Activated CD4-positive, CD25-positive, alpha-beta regulatory T cell treated with anti-CD3 and anti-CD28 coated beads, Interleukin-2, amount 50 U/mL, for 72 hours (primary cell): ENCODE results near the gene AP3D1.

ENCODE experiments used
- DNase-seq: peaks from one replicate; pipeline ENCODE4 v3.0.0; 2021

AP3D1 gene

DNA sequence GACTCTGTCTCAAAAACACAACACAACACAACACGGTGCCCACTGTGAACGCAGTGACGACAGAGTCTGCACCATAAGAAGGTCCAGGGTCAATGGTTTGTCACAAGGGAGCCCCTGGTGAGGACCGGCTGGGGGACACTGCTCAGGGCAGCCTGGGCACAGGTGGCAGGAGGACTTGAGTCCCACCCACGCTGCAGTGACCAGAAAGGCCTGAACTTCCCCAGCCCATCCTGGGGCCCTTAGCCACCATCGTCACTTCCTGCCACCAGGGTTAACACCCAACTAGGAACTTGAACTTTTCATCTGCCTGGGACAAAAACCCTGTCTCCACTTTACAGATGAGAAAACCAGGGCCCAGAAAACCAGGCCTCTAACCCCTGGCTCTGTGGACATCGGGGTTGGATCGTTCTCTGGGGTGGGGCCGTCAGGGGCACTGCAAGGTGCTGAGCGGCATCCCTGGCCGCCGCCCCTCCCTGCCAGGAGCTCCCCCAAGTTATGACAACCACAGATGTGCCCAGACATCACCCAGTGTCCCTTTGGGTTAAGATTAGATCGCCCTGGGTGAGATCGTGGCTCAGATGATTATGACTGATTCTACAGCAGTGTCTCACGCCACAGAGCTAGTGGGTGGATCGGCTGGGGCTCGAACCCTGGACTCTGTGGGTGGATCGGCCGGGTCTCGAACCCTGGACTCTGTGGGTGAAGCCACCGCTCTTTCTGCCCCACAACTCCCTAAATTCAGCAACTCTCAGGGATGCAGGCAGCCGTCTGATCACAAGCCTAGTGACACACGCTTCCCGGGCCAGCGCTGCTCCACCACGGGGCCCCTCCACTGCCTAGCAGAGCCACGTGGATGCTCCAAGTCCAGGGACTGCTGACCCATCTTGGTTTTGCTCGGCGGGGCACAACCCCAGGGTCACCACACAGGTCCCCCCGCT lies 69.2 kb downstream of the AP3D1 start:
- DNase-seq, result peak; percentile 52

DNA sequence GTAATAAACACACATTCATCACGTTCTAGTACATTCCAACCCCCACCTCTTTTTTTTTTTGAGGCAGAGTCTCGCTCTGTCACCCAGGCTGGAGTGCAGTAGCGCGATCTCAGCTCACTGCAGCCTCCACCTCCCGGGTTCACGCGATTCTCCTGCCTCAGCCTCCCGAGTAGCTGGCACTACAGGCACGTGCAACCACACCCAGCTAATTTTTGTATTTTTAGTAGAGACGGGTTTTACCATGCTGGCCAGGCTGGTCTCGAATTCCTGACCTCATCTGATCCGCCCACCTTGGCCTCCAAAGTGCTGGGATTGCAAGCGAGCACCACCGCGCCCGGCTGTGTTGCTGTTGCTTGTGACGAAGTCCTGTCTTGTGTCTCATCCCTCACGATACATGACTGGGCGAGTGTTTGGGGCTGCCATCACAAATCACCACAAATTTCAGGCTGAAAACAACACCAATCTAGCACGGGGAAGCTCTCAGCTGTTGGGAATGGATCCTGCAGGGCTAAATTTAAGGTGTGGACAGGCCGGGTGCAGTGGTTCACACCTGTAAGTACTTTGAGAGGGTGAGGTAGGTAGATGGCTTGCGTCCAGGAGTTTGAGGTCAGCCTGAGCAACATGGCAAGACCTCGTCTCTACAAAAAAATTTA lies 70.9 kb downstream of the AP3D1 start:
- DNase-seq, result no peak

DNA sequence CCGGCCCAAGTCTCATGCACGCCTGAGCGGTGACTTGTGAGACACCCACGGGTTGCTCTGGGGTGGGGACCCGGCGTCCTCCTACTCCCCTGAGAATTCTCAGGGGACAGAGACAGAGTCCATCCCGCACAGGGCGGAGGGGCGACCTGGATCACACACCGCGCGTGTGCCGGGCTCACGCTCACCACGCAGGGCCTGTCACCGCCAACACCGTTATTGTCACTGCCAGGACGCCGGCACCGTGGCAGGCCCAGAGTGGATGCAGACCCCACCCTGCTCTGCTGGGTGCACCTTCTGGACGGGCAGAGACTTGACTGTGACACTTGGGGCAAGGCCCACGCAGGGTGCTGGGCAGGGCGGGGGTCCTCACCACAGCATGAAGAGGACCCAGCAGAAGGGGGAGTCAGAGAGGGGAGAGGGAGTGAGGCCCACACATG lies 71.5 kb downstream of the AP3D1 start:
- DNase-seq, result no peak

DNA sequence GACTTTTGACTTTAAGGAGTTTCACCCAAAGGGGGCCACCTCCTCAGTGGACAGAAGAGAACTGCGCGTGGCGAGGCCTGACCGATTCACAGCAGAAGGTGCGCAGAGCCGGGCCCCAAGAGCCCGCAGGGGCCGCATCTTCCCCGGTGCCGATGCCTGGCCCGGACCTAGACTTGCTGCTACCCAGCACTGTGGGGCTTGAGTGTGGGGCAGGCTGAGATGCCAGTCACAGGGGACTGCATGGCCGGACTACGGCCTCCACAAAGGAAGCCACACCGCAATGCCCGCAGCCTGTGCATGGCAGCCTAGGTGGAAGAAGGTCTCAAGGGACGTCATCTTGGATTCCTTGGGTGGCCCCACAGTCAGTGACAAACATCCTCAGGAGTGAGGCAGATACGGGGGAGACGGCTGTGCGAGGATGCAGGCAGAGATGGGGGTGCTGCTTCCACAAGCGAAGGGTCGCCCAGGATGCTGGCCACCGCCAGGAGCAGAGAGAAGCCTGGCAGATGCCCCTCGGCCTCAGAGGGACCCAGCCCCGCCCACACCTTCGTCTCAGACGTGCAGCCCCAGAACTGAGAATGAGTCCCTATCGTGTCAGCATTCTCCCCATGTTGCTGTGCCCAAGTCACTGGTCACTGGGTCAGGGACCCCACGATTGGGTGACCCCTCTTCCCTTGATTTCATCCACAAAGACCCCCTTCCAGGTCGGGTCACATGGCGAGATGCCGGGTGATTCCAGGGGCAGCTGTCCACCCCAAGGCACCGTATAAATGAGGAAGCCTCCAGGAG lies 72.1 kb downstream of the AP3D1 start:
- DNase-seq, result no peak

DNA sequence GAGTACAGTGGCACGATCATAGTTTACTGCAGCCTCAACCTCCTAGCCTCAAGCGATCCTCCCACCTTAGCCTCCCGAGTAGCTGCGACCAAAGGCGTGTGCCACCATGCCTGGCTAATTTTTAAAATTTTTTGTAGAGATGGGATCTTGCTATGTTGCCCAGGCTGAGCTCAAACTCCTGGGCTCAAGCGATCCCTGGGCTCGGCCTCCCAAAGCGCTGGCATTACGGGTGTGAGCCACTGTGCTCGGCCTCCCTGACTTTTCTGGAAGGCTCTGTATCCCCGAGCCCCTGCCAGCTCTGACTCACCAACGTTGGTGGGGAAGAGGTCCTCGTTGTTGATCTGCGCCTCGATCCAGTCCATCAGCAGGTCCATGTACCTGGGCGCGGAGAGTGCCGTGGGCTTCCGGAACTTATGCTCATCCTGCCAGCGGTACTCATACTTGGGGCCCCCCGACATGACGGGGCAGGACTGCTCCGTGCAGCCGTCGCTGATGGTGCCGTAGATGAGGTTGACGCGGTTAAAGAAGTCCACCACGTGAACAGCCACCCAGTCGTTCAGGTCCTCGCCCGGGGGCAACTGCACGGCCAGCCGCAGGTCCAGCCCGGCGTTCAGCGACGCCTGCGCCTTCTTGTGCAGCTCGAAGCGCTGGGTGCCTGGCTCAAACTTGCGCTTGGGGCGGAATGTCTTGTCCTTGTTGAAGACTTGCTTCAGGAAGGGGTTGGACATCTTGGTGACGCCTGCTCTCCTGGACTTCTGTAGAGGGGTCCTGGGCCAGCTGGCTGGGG lies 73.3 kb downstream of the AP3D1 start:
- DNase-seq, result no peak

DNA sequence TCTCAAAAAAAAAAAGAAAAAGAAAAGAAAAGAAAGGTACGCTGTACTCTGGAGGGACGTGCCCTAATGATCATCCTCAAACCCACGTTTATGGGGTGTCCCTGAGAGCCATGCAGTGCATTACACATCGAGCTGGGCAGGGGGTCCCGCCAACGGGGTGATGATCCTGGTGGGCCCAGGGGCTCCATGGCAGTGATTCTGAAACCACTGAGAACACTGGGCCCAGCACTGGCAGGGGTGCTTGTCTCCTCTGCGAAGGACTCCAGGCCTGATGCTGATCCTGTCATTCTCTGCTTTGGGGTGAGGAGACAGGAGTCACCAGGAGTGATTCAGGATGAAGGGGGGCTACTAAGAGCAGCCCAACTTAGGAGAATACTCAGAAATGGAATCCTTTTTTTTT lies 74.0 kb downstream of the AP3D1 start:
- DNase-seq, result no peak

DNA sequence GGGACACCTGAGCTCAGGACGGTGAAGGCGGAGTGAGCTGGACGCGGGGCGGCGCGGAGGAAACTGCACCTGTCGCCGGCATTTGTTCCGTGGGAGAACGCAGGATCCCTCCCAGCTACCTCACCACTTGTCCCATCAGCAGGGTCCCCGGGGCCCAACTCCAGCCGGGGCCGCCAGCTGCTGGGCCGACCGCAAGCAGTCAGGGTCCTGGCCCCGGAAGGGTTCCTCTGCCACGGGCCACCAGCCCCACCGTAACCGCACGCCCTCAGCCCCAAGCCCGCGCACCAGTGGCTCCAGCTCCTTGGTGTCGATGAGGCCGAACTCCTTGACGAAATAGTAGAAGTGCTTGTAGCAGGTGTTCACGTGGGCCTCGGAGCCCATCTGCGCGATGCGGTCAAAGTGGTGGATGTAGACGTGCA lies 74.8 kb downstream of the AP3D1 start:
- DNase-seq, result no peak

DNA sequence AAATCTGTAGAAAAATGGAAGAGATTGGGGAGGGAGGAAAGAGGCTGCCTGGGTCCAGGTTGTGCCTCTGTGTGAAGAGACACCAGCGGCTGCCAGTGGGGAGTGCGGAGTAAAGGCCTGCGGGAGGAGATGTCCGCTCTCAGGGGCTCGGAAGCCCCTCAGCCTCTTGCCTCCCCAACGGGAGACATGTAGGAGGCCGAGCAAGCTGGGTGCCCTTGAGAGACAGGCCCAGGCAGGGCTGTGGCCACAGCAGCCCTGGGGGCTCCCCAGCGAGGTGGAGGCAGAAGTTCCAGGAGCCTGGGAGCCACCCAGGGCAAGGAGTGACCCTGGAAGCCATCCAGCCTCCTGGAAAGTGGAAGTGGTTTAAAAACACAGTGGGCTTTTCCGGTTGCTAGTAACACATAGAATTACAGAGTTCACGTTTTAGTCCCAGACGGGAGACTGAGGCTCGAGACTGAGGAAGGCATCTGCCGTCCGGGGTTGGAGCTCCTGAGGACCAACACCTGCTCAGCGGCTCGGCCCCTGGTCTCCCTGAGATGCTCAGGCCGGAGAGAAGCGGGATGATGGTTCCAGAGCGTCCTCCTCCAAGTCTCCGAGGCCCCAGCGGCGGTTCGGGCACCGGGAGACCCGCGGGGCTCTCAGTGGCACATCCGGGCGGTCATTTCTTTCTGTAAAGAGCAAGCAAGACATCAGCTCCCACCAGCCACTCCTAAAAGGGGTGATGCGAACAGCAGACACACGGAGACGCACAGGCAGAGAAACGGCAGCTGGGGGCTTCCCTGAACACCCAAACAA lies 78.4 kb downstream of the AP3D1 start:
- DNase-seq, result no peak

DNA sequence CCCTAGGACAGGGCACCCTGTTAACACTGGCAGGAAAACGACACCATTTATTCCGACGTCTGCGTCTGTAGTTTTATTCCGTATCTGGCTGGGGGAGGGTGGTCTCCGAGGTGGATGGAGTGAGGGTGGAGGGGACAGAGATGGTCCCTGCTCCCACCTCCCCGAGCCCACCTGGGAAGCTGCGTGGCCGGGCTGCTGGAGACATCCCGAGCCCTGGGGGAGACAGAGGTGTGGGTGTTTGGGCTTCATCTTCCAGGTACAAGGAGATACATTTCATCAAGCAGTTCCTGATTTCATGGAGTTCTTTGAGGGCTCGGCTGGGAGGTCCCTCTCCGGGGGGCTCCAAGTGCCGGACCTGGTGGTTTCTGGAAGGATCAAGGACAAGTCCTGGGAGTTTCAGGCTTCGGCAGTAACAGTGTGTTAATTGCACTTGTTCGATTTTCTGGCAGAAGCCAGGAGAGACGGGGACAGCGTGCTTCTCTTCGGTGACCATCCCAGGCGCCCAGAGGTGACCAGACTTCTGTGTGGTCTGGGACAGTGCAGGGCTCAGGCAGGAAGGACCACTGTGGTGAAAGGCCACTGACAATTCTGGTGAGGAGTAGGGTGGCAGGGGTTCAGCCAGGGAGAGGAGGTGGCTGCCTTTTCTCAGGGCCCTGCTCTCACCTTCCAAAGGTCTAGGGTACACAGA lies 80.2 kb downstream of the AP3D1 start:
- no peak for DNase-seq

DNA sequence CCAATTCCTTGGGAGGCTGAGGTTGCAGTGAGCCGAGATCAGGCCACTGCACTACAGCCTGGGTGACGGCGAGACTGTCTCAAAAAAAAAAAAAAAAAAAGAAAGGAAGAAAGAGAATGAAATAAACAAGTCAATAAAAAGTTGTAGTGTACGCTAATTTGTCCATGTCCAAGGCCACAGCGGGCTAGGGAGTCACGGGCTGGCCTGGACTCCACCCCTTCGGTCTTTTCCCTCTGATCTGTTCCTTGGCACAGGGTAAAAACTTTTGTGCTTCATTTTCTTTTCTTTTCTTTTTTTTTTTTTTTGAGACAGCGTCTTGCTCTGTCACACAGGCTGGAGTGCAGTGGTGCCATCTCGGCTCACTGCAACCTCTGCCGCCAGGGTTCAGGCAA lies 80.9 kb downstream of the AP3D1 start:
- no peak for DNase-seq

DNA sequence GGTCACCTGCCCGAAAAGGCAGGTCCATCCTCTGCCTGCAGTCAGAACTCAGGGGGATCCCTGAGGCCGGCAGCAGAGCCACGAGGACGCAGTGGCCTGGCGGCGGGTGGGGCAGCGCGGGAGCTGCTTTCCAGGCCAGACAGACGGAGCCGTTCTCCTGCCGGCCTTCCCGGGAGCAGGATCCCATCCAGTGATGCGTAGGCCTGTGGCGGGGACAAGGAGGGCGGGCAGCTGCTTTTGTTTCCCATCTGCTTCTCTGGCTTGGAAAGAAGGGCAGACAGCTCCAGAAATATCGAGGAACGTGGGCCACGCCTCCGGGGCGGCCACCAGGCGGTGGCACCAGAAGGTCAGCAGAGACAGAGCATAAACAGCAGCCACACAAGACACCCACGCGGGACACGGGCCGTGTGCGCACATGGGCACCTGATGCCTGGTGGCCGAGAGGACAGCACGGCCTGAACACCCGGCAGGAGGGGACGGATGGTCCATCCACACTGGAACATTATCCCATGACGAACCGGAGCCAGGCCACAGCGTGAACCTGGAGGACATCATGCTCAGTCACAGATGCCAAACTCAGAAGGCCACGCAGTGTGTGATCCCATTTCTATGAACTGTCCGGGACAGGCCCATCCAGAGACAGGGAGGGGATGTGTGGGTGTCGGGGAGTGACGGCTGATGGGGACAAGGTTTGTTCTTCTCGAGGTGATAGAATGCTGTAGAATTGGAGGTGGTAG lies 86.4 kb downstream of the AP3D1 start:
- no peak for DNase-seq

DNA sequence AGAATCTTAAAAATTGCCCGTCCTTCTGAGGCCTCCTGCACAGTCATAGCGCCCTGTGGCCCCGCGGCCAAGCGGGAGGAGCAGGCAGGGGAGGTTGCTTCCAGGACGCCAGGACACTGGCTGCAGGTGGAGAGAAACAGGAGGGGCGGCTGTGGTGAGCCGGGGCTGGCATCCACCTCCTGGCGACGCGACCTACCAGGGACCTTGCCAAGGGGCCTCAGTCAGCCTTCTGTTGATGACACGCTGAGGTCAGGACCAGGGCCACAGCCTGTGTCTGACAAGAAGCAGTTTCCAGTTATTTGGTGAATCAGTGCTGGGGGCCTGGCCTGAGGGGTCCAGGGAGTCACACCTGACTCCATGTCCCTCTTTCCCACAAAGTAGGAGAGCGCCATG lies 87.0 kb downstream of the AP3D1 start:
- DNase-seq, result no peak

DNA sequence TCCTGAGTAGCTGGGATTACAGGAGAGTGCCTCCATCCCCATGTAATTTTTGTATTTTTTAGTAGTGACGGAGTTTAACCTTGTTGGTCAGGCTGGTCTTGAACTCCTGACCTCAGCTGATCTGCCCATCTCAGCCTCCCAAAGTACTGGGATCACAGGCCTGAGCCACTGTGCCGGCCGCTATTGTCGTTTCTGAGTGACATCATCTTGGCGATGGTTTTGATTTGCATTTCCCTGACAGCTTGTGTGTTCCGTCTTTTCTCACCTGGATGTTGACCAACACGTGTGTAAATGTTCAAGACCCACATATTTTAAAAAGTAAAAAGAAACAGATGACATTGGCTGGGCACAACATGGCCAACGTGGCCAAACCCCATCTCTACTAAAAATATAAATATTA lies 87.5 kb downstream of the AP3D1 start:
- no peak for DNase-seq

DNA sequence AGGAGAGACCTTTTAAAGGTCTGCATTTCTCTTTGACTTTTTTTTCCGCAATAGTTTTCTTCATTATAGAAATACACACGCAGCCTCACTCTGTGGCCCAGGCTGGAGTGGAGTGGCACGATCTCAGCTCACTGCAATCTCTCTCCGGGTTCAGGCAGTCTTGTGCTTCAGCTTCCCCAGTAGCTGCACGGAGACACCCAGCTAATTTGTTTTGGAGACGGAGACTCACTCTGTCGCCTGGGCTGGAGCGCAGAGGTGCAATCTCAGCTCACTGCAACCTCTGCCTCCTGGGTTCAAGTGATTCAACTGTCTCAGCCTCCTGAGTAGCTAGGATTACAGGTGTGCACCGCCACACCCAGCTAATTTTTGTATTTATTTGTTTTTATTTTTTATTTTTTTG lies 88.6 kb downstream of the AP3D1 start:
- DNase-seq, result no peak

DNA sequence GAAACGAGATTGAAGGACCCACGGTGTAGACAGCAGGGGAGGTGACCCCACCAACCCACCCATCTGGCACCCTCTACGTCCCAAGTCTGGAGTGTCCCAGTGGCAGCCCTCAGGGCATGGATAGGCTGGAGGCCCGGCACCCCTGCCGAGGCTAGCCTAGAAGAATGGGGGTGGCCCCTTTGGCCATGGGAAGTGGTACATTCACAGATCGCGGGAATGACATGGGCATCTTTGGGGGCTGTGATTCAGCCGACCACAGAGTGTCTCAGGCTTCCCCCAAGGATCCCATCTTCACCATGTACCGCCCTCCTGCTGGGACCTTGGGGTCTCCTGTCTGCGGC lies 89.0 kb downstream of the AP3D1 start:
- DNase-seq, result no peak

DNA sequence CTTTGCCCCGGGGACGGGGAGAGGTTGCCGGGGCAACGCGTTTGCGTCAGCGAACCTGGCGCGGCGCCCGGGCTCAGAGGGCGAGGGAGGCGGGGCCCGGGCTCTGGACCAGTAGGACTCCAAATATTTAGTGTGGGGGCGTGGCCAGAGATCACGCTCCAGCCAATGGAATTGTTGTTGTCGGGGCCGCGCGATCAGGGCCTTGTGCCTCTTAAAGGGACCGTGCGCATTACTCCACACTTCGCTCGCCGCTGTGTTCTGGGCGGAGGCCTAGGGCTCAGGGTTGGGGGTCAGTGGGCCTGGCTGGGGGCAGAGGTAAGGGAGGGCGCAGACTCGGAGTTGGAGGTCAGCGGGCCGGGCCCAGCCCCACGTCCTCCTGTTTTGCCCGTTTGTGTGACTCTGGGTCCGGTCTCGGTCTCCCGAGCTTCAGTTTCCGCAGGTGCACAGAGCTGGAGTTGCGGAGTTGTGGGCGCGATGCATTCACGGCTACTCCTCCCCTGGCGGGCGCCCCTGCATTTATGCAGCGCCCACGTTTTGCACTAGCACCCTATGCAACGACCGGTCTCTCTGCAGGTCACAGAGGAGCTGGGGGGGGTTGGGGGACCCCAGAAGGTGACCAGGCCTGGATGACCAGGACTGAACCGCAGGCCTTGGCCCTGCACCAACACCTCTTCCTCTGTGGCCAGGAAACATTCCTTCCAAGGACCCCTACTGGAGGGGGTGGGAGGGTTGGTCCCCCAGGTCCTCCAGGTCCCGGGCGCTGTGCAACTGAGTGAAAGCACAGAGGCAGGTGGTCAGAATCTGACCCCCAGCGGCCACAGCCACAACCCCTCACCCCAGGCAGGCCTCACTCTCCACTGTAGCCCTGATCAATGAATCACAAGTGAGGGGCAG lies 89.6 kb downstream of the AP3D1 start:
- peak; percentile 100 for DNase-seq

DNA sequence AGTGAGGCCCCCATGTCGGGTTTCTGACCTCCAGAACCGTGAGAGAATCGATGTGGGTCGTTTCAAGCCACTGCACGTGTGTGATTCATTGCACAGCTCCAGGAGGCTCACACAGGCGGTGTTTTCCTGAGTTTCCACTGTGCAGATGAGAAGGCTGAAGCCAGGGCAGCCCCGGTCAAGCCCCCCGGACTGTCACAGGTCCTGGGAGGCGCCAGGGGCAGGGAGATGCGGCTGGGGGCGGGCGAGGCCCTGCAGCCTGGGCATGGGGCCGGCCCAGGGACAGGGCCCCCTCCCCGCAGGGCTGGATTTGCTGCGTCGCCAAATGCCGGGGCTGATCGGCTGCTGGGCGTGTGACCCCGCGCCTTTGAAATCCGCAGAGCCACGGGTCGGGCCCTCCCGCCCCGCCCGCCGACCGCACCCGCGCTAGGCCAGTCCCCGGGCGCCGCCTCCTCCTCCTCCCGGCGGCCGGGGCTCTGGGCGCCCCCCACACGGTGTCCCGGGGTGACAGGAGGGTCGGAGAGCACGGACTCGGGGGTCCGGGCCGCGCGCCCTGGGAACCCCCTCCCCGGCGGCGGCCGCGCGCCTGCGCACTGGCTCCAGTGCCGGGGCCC lies 90.4 kb downstream of the AP3D1 start:
- DNase-seq, result no peak

DNA sequence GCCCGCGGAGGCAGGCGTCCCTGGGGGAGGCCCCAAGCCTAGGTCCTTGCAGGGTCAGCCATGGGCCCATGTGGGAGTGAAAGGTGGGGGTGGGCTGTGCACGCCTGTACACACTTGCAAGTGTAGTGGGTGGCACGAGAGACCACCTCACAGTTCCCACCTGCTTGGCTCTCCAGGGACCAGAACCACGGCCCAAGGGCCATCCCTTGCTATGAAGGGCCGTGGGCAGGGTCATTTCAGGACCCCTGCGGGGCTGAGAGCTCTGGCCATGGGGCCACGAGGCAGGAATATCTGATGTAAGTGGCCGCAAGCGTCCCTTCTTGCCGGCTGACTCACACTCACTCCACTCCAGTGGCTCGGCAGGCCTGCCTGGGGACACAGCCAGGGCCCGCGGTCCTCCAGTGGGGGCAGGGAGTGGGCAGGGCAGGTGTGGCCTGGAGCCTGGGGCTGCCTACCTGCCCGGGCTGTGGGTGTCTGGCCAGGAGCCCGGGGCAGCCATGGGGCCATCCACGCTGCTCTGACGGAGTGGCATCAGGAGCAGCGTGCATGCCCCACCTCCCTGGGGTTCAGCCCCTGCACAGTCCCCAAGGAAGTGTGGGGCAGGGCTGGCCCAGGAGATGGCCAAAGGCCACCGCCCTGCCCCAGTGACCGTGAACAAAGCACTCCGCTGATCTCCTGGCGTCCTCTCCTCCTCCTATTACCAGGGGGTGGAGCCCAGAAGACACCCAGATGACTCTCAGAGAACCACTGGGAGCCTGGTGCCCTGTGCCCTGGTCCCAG lies 91.8 kb downstream of the AP3D1 start:
- DNase-seq, result no peak
